Sigmoid colon (tissue), 7 donors: Measurements from ENCODE around the gene PLEKHA8. TPM values are rescaled to one million over a fixed set of nuclear protein-coding genes. Genes with fewer than 3 reads are reported as not detected.

Experiments
- DNase-seq: peaks from one replicate; pipeline ENCODE4 v3.0.0-alpha.2; 2019
- H3K27ac ChIP-seq, 4 donors: fragments of 200-600 bp; sonication (generic); one replicate each; pipeline ENCODE4 v1.5.1; 2016 to 2019; ENCODE audit warnings: mild to moderate bottlenecking in 1 of 4
- H3K27me3 ChIP-seq, 3 donors: fragments of 200-600 bp; sonication (generic); one replicate each; pipeline ENCODE4 v1.5.1; 2019; ENCODE audit warnings: mild to moderate bottlenecking in 1 of 3
- H3K36me3 ChIP-seq, 4 donors: fragments of 200-600 bp; sonication (generic); one replicate each; pipeline ENCODE4 v1.5.1; 2016 to 2019
- H3K4me1 ChIP-seq, 4 donors: fragments of 200-600 bp; sonication (generic); one replicate each; pipeline ENCODE4 v1.5.1; 2017 to 2019
- H3K4me3 ChIP-seq, 4 donors: fragments of 200-600 bp; sonication (generic); one replicate each; pipeline ENCODE4 v1.5.1; 2017 to 2019; ENCODE audit warnings: mild to moderate bottlenecking in 2 of 4, moderate library complexity in 1 of 4
- H3K9me3 ChIP-seq, 4 donors: fragments of 200-600 bp in 3 of 4; sonication (generic) in 3 of 4; one replicate each; pipeline versions ENCODE4 v1.5.1 to v1.6.1; 2013 to 2019
- CTCF ChIP-seq, 4 experiments: fragments of 450-650 bp in 3 of 4; fragments of 200-600 bp in 1 of 4; IDR thresholded peaks; one replicate each; pipeline ENCODE4 v1.5.1; 2016 to 2019; ENCODE audit warnings: antibody characterized with exemption in 4 of 4, mild to moderate bottlenecking in 3 of 4, moderate library complexity in 2 of 4
- EP300 ChIP-seq, 4 donors: sonication (generic); formaldehyde crosslinking; IDR thresholded peaks; one replicate each; pipeline ENCODE4 v1.6.1; 2017; ENCODE audit warnings: antibody characterized with exemption in 4 of 4
- POLR2A ChIP-seq, 2 donors: fragments of 450-650 bp; IDR thresholded peaks; one replicate each; pipeline ENCODE4 v1.6.1; 2016; ENCODE audit warnings: antibody characterized with exemption in 2 of 2, mild to moderate bottlenecking in 2 of 2, moderate library complexity in 2 of 2
- POLR2AphosphoS5 ChIP-seq, 4 donors: sonication (generic); formaldehyde crosslinking; IDR thresholded peaks; one replicate each; pipeline ENCODE4 v1.6.1; 2017; ENCODE audit warnings: antibody characterized with exemption in 4 of 4
- WGBS, 2 donors: extraction: QIAGEN DNeasy Blood & Tissue Kit; methylation state at CpG; one replicate each; pipeline ENCODE4 v1.1.7; 2013; 5-methylcytosine and 5-hydroxymethylcytosine counted together
- intact Hi-C: fragments of 100-400 bp; cut with DNase I; formaldehyde crosslinking; loops from one replicate; pipeline ENCODE4 v1.15.1; 2023
- polyA plus RNA-seq, 3 donors: library from polyadenylated mRNA; stranded (reverse); fragments of 200-250 nt; gene quantifications; one replicate each; pipeline ENCODE4 v1.2.3, GENCODE V29; 2013
- total RNA-seq, 4 donors: library from RNA; depleted of rRNA; stranded (reverse); fragments of >200 nt; gene quantifications; one replicate each; pipeline ENCODE4 v1.1.0, GENCODE V29; 2016
- donor health status: healthy with polysubstance abuse.
- donor health status: Bipolar disorder and iron deficiency.
- donor health status: healthy.

Gene PLEKHA8
- total and polyA plus RNA-seq, 7 donors = 3.2 to 12.2 (median 7.7) TPM

GRCh38 chr7:30062587-30062986, 34.4 kb downstream of the PLEKHA8 start:
- Histone ChIP-seq H3K27me3 (no peaks in the 10 kb centered on the region), H3K4me1 (no peaks in the 10 kb centered on the region), H3K27ac (no peak overlapping the region), H3K4me3 (no peak overlapping the region), H3K36me3 (peaks cover 0 to 20% (median 3%) of the 10 kb centered on the region in 4 donors), H3K9me3 (no peaks in the 10 kb centered on the region)
- intact Hi-C loops = loop anchor here (5.0 to 10.0 kb wide), 3 partner anchors 118 to 308 kb away; no protein-coding TSS in a partner anchor
- WGBS, 2 donors = 74 to 75% methylated on average over 1 of the region's 1 CpG
- TF ChIP-seq CTCF (IDR thresholded peaks at IDR 0.05) = peak in 3 of 4 experiments; percentile 7 to 46 (median 34)
- TF ChIP-seq POLR2AphosphoS5 (IDR thresholded peaks at IDR 0.05) = no peak
- TF ChIP-seq EP300 (IDR thresholded peaks at IDR 0.05) = no peak
- TF ChIP-seq POLR2A (IDR thresholded peaks at IDR 0.05) = no peak
- no peak for DNase-seq

DNA sequence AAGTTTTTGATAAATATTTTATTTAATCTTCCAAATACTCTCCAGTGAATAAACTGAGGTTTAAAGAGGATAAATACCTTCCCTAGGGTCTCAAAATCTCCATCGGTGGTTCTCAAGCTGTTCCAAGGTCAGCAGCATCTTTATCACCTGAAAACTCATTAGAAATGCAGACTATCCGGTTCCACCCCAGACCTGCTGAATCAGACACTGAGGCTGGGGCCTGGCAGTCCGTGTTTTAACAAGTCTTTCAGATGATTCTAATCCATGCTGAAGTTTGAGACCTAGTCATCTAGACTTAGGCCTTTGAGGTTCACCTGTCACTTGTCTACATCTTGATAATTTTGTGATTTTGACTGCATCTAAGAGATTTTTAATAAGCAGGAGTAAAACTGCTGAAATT, 37.5 kb downstream of the PLEKHA8 start:
- H3K27me3 ChIP-seq = no peaks in the 10 kb centered on the region
- H3K4me1 ChIP-seq = peaks cover 0 to 4% (median 2%) of the 10 kb centered on the region in 4 donors
- no peak for DNase-seq
- 87% methylated on average over 3 of the region's 3 CpGs for WGBS, 2 donors
- no peaks in the 10 kb centered on the region for H3K9me3 ChIP-seq
- peaks cover 0 to 24% (median 0%) of the 10 kb centered on the region in 4 donors for H3K36me3 ChIP-seq
- intact Hi-C loops = loop anchor here (10.0 kb wide), 2 partner anchors 121 to 311 kb away; no protein-coding TSS in a partner anchor
- TF ChIP-seq CTCF (IDR thresholded peaks at IDR 0.05) = no peak
- no peak for TF ChIP-seq EP300 (IDR thresholded peaks at IDR 0.05)
- no peak for TF ChIP-seq POLR2A (IDR thresholded peaks at IDR 0.05)
- no peak for TF ChIP-seq POLR2AphosphoS5 (IDR thresholded peaks at IDR 0.05)
- no peak overlapping the region for H3K4me3 ChIP-seq
- H3K27ac ChIP-seq = no peak overlapping the region

- no peak for TF ChIP-seq CTCF (IDR thresholded peaks at IDR 0.05)
- TF ChIP-seq POLR2AphosphoS5 (IDR thresholded peaks at IDR 0.05) = no peak
- no peak for TF ChIP-seq POLR2A (IDR thresholded peaks at IDR 0.05)
- TF ChIP-seq EP300 (IDR thresholded peaks at IDR 0.05) = no peak
- intact Hi-C loops = loop anchor here (10.0 kb wide), 2 partner anchors 122 to 312 kb away; no protein-coding TSS in a partner anchor
Measured at GRCh38 chr7:30066687-30067086, 38.5 kb downstream of the PLEKHA8 start.

DNA sequence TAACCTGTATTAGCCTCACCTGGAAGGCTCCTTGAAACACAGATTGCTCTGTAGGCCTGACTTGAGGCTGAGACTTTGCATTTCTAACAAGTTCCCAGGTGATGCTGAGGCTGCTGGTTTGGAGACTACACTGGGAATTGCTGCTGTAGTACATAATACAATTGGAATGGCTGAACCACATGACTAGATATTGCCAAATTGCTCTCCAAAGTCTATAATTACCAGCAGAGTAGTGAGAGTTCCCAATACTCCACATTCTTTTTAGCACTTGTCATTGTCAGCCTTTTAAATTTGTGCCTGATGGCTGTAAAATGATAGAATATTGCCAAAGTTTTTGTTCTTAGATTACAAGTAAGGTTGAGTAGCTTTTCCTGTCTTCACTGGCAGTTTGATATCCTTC, 39.9 kb downstream of the PLEKHA8 start:
- Histone ChIP-seq H3K9me3 (no peaks in the 10 kb centered on the region), H3K27ac (no peak overlapping the region), H3K4me3 (no peak overlapping the region), H3K27me3 (no peaks in the 10 kb centered on the region), H3K36me3 (peaks cover 0 to 35% (median 0%) of the 10 kb centered on the region in 4 donors), H3K4me1 (peaks cover 0 to 4% (median 2%) of the 10 kb centered on the region in 4 donors)
- TF ChIP-seq POLR2AphosphoS5 (IDR thresholded peaks at IDR 0.05) (peak in 2 of 4 donors; percentile 35 to 49), EP300 (IDR thresholded peaks at IDR 0.05) (no peak), CTCF (IDR thresholded peaks at IDR 0.05) (no peak)
- intact Hi-C loops = loop anchor here (10.0 kb wide), 2 partner anchors 123 to 313 kb away; no protein-coding TSS in a partner anchor
- DNase-seq = no peak

More at GRCh38 chr7:30066687-30067086, 38.5 kb downstream of the PLEKHA8 start:
- Histone ChIP-seq H3K36me3 (peaks cover 0 to 32% (median 0%) of the 10 kb centered on the region in 4 donors), H3K4me1 (peaks cover 0 to 4% (median 2%) of the 10 kb centered on the region in 4 donors), H3K27ac (no peak overlapping the region), H3K9me3 (no peaks in the 10 kb centered on the region), H3K4me3 (no peak overlapping the region), H3K27me3 (no peaks in the 10 kb centered on the region)
- DNase-seq = no peak
- 94 to 98% methylated on average over 1 of the region's 1 CpG for whole genome bisulfite sequencing, 2 donors
